Endothelial cell of umbilical vein (primary cell): ENCODE results near the gene MAP4K1.

Source experiments
- EZH2 ChIP-seq: IDR thresholded peaks from 2 replicates; pipeline ENCODE4 v1.6.1; 2012; ENCODE audit warnings: borderline replicate concordance, low read depth, mild to moderate bottlenecking, moderate library complexity, low read length, inconsistent platforms; ENCODE audit not compliant: severe bottlenecking
- FOS ChIP-seq: IDR thresholded peaks from 2 replicates; pipeline ENCODE4 v1.6.1; 2011; ENCODE audit warnings: mild to moderate bottlenecking, low read length, moderate library complexity, borderline replicate concordance; ENCODE audit not compliant: insufficient read depth
- GATA2 ChIP-seq: IDR thresholded peaks from 2 replicates; pipeline ENCODE4 v1.7.0; 2011; ENCODE audit warnings: low read depth, mild to moderate bottlenecking, moderate library complexity, mixed read lengths, low read length; ENCODE audit not compliant: insufficient read length, insufficient read depth
- MAX ChIP-seq: IDR thresholded peaks from 2 replicates; pipeline ENCODE4 v1.6.1; 2011; ENCODE audit not compliant: insufficient read depth, insufficient read length
- POLR2A ChIP-seq: IDR thresholded peaks from 2 replicates; pipeline ENCODE4 v1.6.1; 2012; ENCODE audit warnings: low read depth, mild to moderate bottlenecking, control low read depth, low read length
- POLR2AphosphoS5 ChIP-seq: IDR thresholded peaks from 2 replicates; pipeline ENCODE4 v1.6.1; 2012; ENCODE audit warnings: low read depth, mild to moderate bottlenecking, control low read depth, low read length, moderate library complexity; ENCODE audit not compliant: insufficient read depth
- TF ChIP-seq, protein P1 (sequence below), 2 donors: IDR thresholded peaks; 1 replicate in 1 of 2; 2 replicates in 1 of 2; pipeline ENCODE4 v1.5.1; 2011; ENCODE audit warnings: low read length in 2 of 2, mild to moderate bottlenecking in 2 of 2, moderate library complexity in 2 of 2, control low read depth in 1 of 2, inconsistent platforms in 1 of 2, low read depth in 1 of 2; ENCODE audit not compliant: insufficient read depth in 1 of 2; ENCODE audit errors: extremely low read depth in 1 of 2

DNA sequence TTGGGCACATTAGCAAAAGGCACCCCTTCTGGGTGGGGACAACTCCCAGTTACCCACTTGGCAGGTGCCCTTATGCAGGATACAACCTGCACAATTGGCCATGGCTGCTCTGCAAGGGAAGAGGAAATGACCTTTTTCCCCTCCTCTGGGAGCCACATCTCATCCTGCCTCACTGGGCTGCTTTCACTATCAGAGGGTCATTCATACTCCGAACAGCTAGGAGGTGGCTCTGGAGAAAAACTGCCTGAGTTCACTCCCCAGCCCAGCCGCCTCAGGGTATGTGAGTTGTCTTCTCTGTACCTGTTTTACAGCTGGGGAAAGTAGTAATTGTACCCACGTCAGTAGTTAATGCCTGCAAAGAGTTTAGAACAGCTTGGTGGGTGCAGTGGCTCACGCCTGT lies 22.6 kb upstream of the MAP4K1 start:
- TF ChIP-seq, protein P1, sequence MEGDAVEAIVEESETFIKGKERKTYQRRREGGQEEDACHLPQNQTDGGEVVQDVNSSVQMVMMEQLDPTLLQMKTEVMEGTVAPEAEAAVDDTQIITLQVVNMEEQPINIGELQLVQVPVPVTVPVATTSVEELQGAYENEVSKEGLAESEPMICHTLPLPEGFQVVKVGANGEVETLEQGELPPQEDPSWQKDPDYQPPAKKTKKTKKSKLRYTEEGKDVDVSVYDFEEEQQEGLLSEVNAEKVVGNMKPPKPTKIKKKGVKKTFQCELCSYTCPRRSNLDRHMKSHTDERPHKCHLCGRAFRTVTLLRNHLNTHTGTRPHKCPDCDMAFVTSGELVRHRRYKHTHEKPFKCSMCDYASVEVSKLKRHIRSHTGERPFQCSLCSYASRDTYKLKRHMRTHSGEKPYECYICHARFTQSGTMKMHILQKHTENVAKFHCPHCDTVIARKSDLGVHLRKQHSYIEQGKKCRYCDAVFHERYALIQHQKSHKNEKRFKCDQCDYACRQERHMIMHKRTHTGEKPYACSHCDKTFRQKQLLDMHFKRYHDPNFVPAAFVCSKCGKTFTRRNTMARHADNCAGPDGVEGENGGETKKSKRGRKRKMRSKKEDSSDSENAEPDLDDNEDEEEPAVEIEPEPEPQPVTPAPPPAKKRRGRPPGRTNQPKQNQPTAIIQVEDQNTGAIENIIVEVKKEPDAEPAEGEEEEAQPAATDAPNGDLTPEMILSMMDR (IDR thresholded peaks at IDR 0.05; ENCODE audit: extremely low read depth in 1 of 2, insufficient read depth in 1 of 2, low read depth in 1 of 2, low read length in 2 of 2), result no peak
- no peak for TF ChIP-seq POLR2A
- TF ChIP-seq MAX, result no peak
- TF ChIP-seq POLR2AphosphoS5, result no peak
- TF ChIP-seq EZH2, result no peak
- no peak for TF ChIP-seq FOS
- TF ChIP-seq GATA2, result no peak
